Neural cell (in vitro differentiated cells): ENCODE results near the gene ESRRB. TPM values are rescaled to one million over a fixed set of nuclear protein-coding genes. Genes with fewer than 3 reads are reported as not detected.

Experiments
- H2AFZ ChIP-seq: fragments of 200-600, 300-800 bp; sonication (generic), shearing (Covaris generic); 2 replicates; pipeline ENCODE4 v1.6.0; 2014; ENCODE audit warnings: low read depth, mild to moderate bottlenecking, antibody characterized with exemption, low read length, moderate library complexity
- H3F3A ChIP-seq: fragments of 200-600 bp; shearing (Covaris generic); 2 replicates; pipeline ENCODE4 v1.6.1; 2016; ENCODE audit warnings: mild to moderate bottlenecking, moderate library complexity, mixed read lengths, antibody characterized with exemption, low read length; ENCODE audit not compliant: insufficient read depth, poor library complexity, severe bottlenecking
- H3K27ac ChIP-seq: fragments of 200-600, 300-800 bp; sonication (generic), shearing (Covaris generic); 2 replicates; pipeline ENCODE4 v1.5.1; 2014; ENCODE audit warnings: mild to moderate bottlenecking, low read length, moderate library complexity
- H3K27me3 ChIP-seq: fragments of 300-800, 200-600 bp; sonication (generic), shearing (Covaris generic); 2 replicates; pipeline ENCODE4 v1.6.0; 2014; ENCODE audit warnings: mild to moderate bottlenecking, low read depth, low read length, moderate library complexity; ENCODE audit not compliant: insufficient read depth
- H3K36me3 ChIP-seq: fragments of 300-800, 200-600 bp; sonication (generic), shearing (Covaris generic); 2 replicates; pipeline ENCODE4 v1.5.1; 2014; ENCODE audit warnings: mild to moderate bottlenecking, antibody characterized with exemption, low read length, moderate library complexity; ENCODE audit not compliant: insufficient read depth
- H3K4me2 ChIP-seq: fragments of 300-800, 200-600 bp; sonication (generic), shearing (Covaris generic); 2 replicates; pipeline ENCODE4 v1.6.0; 2014; ENCODE audit warnings: mild to moderate bottlenecking, low read length
- H3K4me3 ChIP-seq: fragments of 300-800, 200-600 bp; sonication (generic), shearing (Covaris generic); 2 replicates; pipeline ENCODE4 v1.5.1; 2014; ENCODE audit warnings: mild to moderate bottlenecking, low read length, moderate library complexity
- H3K79me2 ChIP-seq: fragments of 200-600 bp; shearing (Covaris generic); replicated peaks from 2 replicates; pipeline ENCODE4 v1.6.0; 2014; ENCODE audit warnings: mild to moderate bottlenecking, low read length, moderate library complexity; ENCODE audit not compliant: insufficient read depth
- H3K9ac ChIP-seq: fragments of 300-800, 200-600 bp; sonication (generic), shearing (Covaris generic); 2 replicates; pipeline ENCODE4 v1.6.1; 2016; ENCODE audit warnings: mild to moderate bottlenecking, low read length, mixed read lengths
- H3K9me2 ChIP-seq: fragments of 200-600 bp; shearing (Covaris generic); 2 replicates; pipeline ENCODE4 v1.6.1; 2016; ENCODE audit warnings: mild to moderate bottlenecking, low read length, mixed read lengths; ENCODE audit not compliant: insufficient read depth
- H3K9me3 ChIP-seq: fragments of 200-600, 300-800 bp; sonication (generic), shearing (Covaris generic); 2 replicates; pipeline ENCODE4 v1.6.1; 2016; ENCODE audit warnings: mild to moderate bottlenecking, mixed run types, low read length, moderate library complexity, mixed read lengths
- H4K20me1 ChIP-seq: fragments of 200-600 bp; shearing (Covaris generic); 2 replicates; pipeline ENCODE4 v1.6.1; 2016; ENCODE audit warnings: mild to moderate bottlenecking, mixed run types; ENCODE audit not compliant: insufficient read depth
- CTCF ChIP-seq: fragments of 450-650 bp; IDR thresholded peaks from 2 replicates; pipeline ENCODE4 v1.5.1; 2014; ENCODE audit warnings: antibody characterized with exemption, mild to moderate bottlenecking, moderate library complexity; ENCODE audit not compliant: poor library complexity, severe bottlenecking
- EP300 ChIP-seq: fragments of 450-650 bp; conservative IDR thresholded peaks from 2 replicates; pipeline ENCODE4 v1.6.1; 2014; ENCODE audit warnings: antibody characterized with exemption, mild to moderate bottlenecking, moderate library complexity; ENCODE audit not compliant: poor library complexity, severe bottlenecking
- EZH2 ChIP-seq: fragments of 200-600, 300-800 bp; shearing (Covaris generic), sonication (generic); IDR thresholded peaks from 2 replicates; pipeline ENCODE4 v1.6.1; 2014; ENCODE audit warnings: antibody characterized with exemption, low read length, borderline replicate concordance, mild to moderate bottlenecking; ENCODE audit not compliant: insufficient read depth, poor library complexity, severe bottlenecking
- MXI1 ChIP-seq: fragments of 450-650 bp; conservative IDR thresholded peaks from 2 replicates; pipeline ENCODE4 v1.6.1; 2014; ENCODE audit warnings: antibody characterized with exemption, mild to moderate bottlenecking; ENCODE audit not compliant: poor library complexity, severe bottlenecking
- POLR2AphosphoS5 ChIP-seq: IDR thresholded peaks from 2 replicates; pipeline ENCODE4 v1.6.1; 2012
- RAD21 ChIP-seq: fragments of 450-650 bp; conservative IDR thresholded peaks from 2 replicates; pipeline ENCODE4 v1.6.1; 2014; ENCODE audit warnings: antibody characterized with exemption, mild to moderate bottlenecking, moderate library complexity
- SMC3 ChIP-seq: fragments of 450-650 bp; conservative IDR thresholded peaks from 2 replicates; pipeline ENCODE4 v1.6.1; 2014; ENCODE audit warnings: antibody characterized with exemption, mild to moderate bottlenecking, moderate library complexity; ENCODE audit not compliant: poor library complexity
- TAF1 ChIP-seq: IDR thresholded peaks from 2 replicates; pipeline ENCODE4 v1.6.1; 2012; ENCODE audit warnings: low read depth
- polyA plus RNA-seq: library from polyadenylated mRNA; depleted of rRNA; stranded (reverse); fragments of >200 nt; gene quantifications from 2 replicates; pipeline ENCODE4 v1.2.3, GENCODE V29; 2014
- TF ChIP-seq, protein P1 (sequence below): IDR thresholded peaks from 2 replicates; pipeline ENCODE4 v1.6.1; 2012; ENCODE audit warnings: borderline replicate concordance

The ESRRB gene
- polyA plus RNA-seq, 1 donor from 2014 or later = 0.59 TPM

DNA sequence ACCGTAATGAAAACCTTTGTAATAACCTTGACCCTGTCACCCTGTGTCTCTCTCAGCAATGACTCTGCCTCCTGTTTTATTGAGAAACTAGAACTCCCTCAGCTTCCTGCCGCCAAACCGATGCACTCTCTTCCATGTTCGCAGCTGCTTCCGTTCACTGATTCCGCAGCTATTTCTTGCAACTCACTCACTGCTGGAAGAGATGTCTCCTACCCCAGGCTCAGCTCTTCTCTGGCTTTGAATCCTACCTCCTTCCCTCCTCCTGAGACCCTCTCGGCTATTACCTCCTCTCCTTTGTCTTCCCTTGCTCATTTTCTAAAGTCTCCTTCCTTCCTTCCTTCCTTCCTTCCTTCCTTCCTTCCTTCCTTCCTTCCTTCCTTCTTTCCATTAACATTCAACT is 71.0 kb downstream of the ESRRB start:
- Histone ChIP-seq H4K20me1 (no peaks in the 10 kb centered on the region), H3K27me3 (no peaks in the 10 kb centered on the region), H3K9me2 (no peaks in the 10 kb centered on the region), H3K9me3 (no peaks in the 10 kb centered on the region), H3K4me2 (no peak overlapping the region), H2AFZ (no peak overlapping the region), H3F3A (no peaks in the 10 kb centered on the region), H3K36me3 (no peaks in the 10 kb centered on the region), H3K79me2 (no peaks in the 10 kb centered on the region), H3K9ac (no peak overlapping the region), H3K4me3 (no peak overlapping the region), H3K27ac (no peak overlapping the region)
- TF ChIP-seq POLR2AphosphoS5 (no peak), CTCF (no peak), TAF1 (no peak), RAD21 (no peak), EP300 (no peak)

DNA sequence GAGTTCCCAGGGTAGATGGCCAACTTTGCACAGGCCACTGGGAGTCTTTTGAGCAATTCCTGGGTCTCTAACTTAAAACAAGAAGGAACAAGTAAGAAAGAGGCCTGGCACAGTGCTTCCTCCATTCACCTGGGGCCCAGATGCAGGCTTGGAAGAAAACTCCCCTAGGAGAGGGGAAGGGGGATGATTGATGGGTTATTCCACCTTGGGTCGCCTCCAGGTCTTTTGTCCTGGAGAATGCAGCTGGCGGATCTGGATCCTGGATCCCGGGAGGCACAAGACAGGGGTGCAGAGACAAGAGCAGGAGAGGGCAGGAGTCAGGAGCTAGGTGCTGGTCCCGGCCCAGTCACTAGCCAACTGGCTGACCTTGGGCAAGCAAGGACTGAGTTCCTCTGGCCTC is 74.5 kb downstream of the ESRRB start:
- Histone ChIP-seq H3K79me2 (no peaks in the 10 kb centered on the region), H3F3A (no peaks in the 10 kb centered on the region), H3K4me2 (no peak overlapping the region), H3K9me2 (no peaks in the 10 kb centered on the region), H3K27me3 (no peaks in the 10 kb centered on the region), H3K9ac (no peak overlapping the region), H3K27ac (no peak overlapping the region), H3K36me3 (no peaks in the 10 kb centered on the region), H3K4me3 (no peak overlapping the region), H2AFZ (no peak overlapping the region), H3K9me3 (no peaks in the 10 kb centered on the region), H4K20me1 (no peaks in the 10 kb centered on the region)
- no peak for TF ChIP-seq POLR2AphosphoS5
- no peak for TF ChIP-seq CTCF
- no peak for TF ChIP-seq RAD21
- TF ChIP-seq MXI1 = no peak
- TF ChIP-seq EP300 = no peak
- no peak for TF ChIP-seq SMC3
- TF ChIP-seq EZH2 = no peak
- no peak for TF ChIP-seq TAF1
- TF ChIP-seq, protein P1, sequence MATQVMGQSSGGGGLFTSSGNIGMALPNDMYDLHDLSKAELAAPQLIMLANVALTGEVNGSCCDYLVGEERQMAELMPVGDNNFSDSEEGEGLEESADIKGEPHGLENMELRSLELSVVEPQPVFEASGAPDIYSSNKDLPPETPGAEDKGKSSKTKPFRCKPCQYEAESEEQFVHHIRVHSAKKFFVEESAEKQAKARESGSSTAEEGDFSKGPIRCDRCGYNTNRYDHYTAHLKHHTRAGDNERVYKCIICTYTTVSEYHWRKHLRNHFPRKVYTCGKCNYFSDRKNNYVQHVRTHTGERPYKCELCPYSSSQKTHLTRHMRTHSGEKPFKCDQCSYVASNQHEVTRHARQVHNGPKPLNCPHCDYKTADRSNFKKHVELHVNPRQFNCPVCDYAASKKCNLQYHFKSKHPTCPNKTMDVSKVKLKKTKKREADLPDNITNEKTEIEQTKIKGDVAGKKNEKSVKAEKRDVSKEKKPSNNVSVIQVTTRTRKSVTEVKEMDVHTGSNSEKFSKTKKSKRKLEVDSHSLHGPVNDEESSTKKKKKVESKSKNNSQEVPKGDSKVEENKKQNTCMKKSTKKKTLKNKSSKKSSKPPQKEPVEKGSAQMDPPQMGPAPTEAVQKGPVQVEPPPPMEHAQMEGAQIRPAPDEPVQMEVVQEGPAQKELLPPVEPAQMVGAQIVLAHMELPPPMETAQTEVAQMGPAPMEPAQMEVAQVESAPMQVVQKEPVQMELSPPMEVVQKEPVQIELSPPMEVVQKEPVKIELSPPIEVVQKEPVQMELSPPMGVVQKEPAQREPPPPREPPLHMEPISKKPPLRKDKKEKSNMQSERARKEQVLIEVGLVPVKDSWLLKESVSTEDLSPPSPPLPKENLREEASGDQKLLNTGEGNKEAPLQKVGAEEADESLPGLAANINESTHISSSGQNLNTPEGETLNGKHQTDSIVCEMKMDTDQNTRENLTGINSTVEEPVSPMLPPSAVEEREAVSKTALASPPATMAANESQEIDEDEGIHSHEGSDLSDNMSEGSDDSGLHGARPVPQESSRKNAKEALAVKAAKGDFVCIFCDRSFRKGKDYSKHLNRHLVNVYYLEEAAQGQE = no peak
